C4-2B (cell line): ENCODE measurements around the gene UBAP1.

Experiments
- CTCF ChIP-seq: fragments of 450-650 bp; conservative IDR thresholded peaks from 2 replicates; pipeline ENCODE4 v1.5.1; 2017; ENCODE audit warnings: mild to moderate bottlenecking
- ZFX ChIP-seq: fragments of 450-650 bp; IDR thresholded peaks from 2 replicates; pipeline ENCODE4 v1.6.1; 2017

DNA sequence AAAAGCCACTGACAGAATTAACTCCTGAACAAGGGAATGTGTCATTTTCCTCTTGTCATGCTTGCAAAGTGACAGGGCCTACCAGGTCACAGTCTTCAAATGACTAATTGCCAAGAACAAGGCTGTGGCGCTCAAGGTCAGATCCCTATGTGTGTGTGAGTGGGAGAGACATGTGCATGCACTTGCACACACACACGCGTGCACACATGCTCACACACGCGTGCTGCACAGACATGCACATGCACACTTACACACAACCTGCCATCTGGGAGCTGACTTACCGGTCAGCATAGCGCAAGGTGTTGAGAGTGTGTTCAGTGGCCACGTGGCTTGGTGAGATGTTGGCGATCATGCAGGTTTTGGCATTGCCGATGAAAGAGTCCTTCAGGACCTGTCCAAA lies 80.5 kb downstream of the UBAP1 start:
- TF ChIP-seq CTCF (no peak), ZFX (no peak)
